A549 treated with AZD2906 at 1 μM for 4 hours (cell line): Measurements from ENCODE around the gene SENP5. TPM values are rescaled to one million over a fixed set of nuclear protein-coding genes. Genes with fewer than 3 reads are reported as not detected.

Experiments used
- total RNA-seq: library from RNA; stranded (reverse); fragments of 200-300 nt; extraction: Qiagen RNA extraction; gene quantifications from 5 replicates; pipeline ENCODE4 v1.2.3, GENCODE V29; 2022

SENP5 gene, protein sequence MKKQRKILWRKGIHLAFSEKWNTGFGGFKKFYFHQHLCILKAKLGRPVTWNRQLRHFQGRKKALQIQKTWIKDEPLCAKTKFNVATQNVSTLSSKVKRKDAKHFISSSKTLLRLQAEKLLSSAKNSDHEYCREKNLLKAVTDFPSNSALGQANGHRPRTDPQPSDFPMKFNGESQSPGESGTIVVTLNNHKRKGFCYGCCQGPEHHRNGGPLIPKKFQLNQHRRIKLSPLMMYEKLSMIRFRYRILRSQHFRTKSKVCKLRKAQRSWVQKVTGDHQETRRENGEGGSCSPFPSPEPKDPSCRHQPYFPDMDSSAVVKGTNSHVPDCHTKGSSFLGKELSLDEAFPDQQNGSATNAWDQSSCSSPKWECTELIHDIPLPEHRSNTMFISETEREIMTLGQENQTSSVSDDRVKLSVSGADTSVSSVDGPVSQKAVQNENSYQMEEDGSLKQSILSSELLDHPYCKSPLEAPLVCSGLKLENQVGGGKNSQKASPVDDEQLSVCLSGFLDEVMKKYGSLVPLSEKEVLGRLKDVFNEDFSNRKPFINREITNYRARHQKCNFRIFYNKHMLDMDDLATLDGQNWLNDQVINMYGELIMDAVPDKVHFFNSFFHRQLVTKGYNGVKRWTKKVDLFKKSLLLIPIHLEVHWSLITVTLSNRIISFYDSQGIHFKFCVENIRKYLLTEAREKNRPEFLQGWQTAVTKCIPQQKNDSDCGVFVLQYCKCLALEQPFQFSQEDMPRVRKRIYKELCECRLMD
- total RNA-seq: 5.3 to 7.1 TPM (median 5.9 TPM) in 5 replicates

GRCh38 chr3:196867507-196868296 is at the start of gene SENP5:
SENP5 (plus strand) TSS chr3:196867920; CDS start chr3:196885182, 17,262 bp downstream.

GRCh38 chr3:196942226-196942914 is 74.7 kb downstream of the SENP5 start, which contains the start of gene NCBP2:
NCBP2 (minus strand) TSS chr3:196942528; CDS start chr3:196942503, 25 bp downstream.

DNA sequence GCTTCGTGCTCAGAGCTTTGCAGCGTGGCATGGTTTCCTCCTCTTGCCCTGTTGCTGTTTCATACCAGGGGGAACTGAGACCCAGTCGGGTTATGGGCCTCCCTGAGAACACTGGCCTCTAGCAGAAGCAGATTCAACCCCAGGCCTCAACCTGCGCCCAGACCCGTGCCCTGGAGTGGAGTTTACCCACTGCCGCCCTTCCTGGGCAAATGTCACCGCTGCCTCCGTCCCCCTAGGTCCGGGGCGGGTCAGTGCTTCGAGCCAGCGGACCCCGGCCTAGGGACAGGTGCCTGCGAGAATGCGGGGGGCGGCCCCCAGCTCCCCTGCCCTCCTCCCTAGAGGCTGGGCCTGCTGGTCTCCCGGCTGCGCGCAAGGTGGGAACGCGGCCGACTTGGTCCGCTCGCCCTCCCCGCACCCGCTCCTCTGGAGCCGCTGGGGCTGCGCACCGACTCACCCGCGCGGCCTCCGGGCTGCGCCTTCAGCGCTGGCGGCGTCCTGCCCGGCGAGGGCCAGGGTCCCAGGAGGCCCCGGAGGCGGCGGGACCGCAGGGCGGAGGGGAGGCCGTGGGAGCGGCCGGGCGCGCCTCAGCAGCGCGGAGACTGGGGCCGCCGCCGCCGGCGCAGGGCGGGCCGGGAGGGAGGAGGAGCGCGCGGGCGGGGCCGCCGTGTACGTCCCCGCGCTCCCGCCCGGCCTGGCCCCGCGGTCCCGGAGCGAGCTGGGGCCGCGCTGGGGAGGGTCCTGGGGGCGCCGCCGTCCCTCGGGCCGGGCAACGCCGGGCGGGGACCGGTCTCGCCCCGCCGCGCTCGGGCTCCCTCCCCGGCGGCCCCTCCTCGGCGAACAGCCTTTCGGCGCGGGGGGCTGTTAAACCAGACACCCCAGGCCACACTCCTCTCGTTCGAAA is 100.8 kb downstream of the SENP5 start, which contains the start of gene PIGZ:
Gene PIGZ, minus strand, starts transcription at position 601 of the 901 bp plus-strand sequence. CDS start 16,802 bp downstream, outside the sequence.

Other genes with a start within 250 kb of the SENP5 start
- gene NRROS, start 228.2 kb upstream of the SENP5 start, total RNA-seq: 0.05 TPM in 1 of 5 replicates, not detected in the others
- 2.4 to 3.1 TPM (median 2.6 TPM) in 5 replicates for gene CEP19, start 155.7 kb upstream of the SENP5 start, total RNA-seq
- gene PIGX, start 155.5 kb upstream of the SENP5 start, total RNA-seq: 28.7 to 32.7 TPM (median 32.4 TPM) in 5 replicates
- 32.1 to 57.2 TPM (median 37.9 TPM) in 5 replicates for gene PAK2, start 128.1 kb upstream of the SENP5 start, total RNA-seq
- 39.8 to 46.2 TPM (median 41.7 TPM) in 5 replicates for gene NCBP2, start 74.6 kb downstream of the SENP5 start, total RNA-seq
- gene PIGZ, start 100.9 kb downstream of the SENP5 start, total RNA-seq: 1.2 to 1.7 TPM (median 1.4 TPM) in 5 replicates
- 48.0 to 60.8 TPM (median 53.4 TPM) in 5 replicates for gene MELTF, start 161.9 kb downstream of the SENP5 start, total RNA-seq